ENCODE data around the gene SAXO1.
A peak's percentile ranks its signal among the peaks of the same experiment; 100 is the strongest.
"Not testable (repeated sequence)": the region's sequence is repeated elsewhere in the genome, so short reads cannot be mapped to it uniquely, and the experiment has no call there.

SAXO1 gene

DNA sequence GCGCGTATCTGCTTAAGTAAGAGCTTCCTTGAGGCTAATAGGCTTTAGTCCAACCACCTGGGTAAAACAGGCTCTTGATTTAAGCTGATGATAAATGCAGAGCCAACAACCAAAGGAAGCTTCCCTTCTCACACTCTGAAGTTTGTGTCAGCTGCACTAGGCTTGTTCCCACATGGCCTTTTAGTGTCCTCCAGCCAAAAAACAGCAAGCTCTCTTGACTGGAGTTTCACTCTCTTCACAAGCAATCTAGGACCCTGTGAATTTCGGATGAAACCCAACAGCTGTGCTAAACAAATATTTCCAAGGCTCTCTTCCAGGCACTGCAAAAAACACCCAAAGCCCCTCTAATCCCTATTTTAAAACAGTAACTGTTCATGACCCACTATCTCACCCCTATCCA, 63.9 kb downstream of the SAXO1 start:
- Mint-ChIP-seq H3K27me3 (peaks cover 4% of the 10 kb centered on the region), H3K9me3 (peaks cover 37% of the 10 kb centered on the region), H3K27ac (no peak overlapping the region), H3K4me1 (no peaks in the 10 kb centered on the region), H3K36me3 (ENCODE audit: low read depth) (peaks cover 2% of the 10 kb centered on the region), H3K4me3 (no peak overlapping the region)
- DNase-seq (no peak), ATAC-seq (no peak)

DNA sequence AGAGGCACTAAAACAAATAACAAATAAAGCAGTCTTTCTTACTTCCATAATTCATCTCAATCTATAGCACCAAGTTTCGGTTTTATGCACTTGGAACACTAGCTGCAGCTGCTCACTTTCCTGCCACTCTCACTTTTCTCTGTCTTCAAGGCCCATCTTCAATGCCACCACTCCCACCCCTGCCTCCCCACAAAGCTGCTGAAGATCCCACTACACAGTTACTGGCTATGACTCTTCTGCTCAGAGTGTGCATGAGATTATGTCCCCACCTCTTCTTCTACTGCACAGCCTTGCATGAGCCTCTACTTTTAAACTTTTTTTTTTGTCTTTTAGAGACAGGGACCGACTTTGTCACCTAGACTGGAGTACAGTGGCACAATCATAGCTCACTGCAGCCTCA, 77.4 kb downstream of the SAXO1 start:
- no peak for ATAC-seq
- Mint-ChIP-seq H3K4me1 (no peaks in the 10 kb centered on the region), H3K27me3 (peaks cover 3% of the 10 kb centered on the region), H3K4me3 (no peak overlapping the region), H3K9me3 (peaks cover 9% of the 10 kb centered on the region), H3K36me3 (ENCODE audit: low read depth) (no peaks in the 10 kb centered on the region), H3K27ac (no peak overlapping the region)
- no peak for DNase-seq

DNA sequence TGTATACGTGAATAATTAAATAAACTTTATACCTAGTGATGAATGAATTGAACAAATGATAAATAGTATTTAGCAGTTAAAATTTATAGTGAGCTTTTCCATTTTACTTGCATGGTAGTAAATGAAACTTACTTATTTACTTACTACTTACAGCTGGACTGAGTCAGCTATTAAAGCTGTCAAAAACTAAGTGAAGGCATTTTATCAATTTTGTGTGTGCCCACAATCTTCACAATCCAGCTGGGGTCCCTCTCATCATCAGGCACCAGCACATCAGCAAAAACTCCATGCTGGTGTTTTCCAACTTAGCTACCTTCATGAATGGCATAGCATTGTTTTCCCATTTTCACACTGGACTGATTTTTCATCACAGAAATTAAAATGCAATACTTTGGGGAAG, 81.1 kb downstream of the SAXO1 start:
- peaks cover 3% of the 10 kb centered on the region for H3K27me3 Mint-ChIP-seq
- DNase-seq (no peak), ATAC-seq (no peak)
- no peaks in the 10 kb centered on the region for H3K36me3 Mint-ChIP-seq (ENCODE audit: low read depth)
- H3K4me1 Mint-ChIP-seq, result no peaks in the 10 kb centered on the region
- H3K4me3 Mint-ChIP-seq, result no peak overlapping the region
- no peaks in the 10 kb centered on the region for H3K9me3 Mint-ChIP-seq
- no peak overlapping the region for H3K27ac Mint-ChIP-seq

DNA sequence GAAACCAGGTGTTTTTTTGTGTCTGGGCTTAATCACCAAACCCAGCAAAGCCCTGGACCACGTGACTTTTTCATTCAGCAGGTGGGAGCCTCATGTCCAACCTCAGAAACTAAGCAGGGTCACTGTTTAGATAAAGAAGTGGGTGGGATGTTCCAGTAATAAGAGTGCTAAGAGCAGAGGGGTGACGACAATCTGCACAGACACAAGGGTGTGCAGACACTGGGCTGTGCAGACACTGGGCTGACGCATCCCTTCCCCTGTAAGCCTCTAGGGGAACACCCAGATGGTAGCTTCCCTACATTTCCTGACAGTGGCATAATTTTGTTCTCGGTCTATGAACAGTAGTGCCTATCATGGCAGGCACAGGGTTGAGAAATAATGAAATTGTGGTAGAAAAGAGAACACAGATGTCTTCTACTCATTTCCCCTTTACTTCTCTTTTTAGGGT, 85.1 kb downstream of the SAXO1 start:
- H3K4me3 Mint-ChIP-seq, result no peak overlapping the region
- H3K4me1 Mint-ChIP-seq, result no peaks in the 10 kb centered on the region
- H3K36me3 Mint-ChIP-seq (ENCODE audit: low read depth), result no peaks in the 10 kb centered on the region
- H3K27me3 Mint-ChIP-seq, result no peaks in the 10 kb centered on the region
- H3K27ac Mint-ChIP-seq, result no peak overlapping the region
- H3K9me3 Mint-ChIP-seq, result no peaks in the 10 kb centered on the region
- ATAC-seq (peak; percentile 35), DNase-seq (no peak)

DNA sequence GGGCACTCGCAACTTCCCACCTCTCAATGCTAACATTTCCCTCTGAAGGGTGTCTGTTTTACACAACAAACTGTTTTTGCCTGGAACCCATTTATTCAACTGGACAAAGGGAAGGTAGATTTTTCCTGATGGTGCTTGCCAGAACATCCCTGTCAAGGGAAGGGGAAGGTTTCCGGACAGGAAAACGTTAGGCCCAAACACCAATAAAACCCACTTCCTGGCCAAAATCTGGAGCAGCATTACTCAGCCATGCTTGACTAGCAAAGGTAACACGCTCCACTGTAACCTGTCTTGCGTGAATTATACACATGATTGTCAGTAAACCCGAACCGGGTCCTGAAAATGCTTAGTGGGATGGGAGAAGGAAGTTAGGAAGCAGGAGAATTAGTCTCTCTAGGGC, 90.2 kb downstream of the SAXO1 start:
- H3K27me3 Mint-ChIP-seq, result no peaks in the 10 kb centered on the region
- DNase-seq (no peak), ATAC-seq (no peak)
- no peaks in the 10 kb centered on the region for H3K9me3 Mint-ChIP-seq
- H3K27ac Mint-ChIP-seq, result no peak overlapping the region
- H3K4me1 Mint-ChIP-seq, result no peaks in the 10 kb centered on the region
- no peak overlapping the region for H3K4me3 Mint-ChIP-seq
- no peaks in the 10 kb centered on the region for H3K36me3 Mint-ChIP-seq (ENCODE audit: low read depth)

DNA sequence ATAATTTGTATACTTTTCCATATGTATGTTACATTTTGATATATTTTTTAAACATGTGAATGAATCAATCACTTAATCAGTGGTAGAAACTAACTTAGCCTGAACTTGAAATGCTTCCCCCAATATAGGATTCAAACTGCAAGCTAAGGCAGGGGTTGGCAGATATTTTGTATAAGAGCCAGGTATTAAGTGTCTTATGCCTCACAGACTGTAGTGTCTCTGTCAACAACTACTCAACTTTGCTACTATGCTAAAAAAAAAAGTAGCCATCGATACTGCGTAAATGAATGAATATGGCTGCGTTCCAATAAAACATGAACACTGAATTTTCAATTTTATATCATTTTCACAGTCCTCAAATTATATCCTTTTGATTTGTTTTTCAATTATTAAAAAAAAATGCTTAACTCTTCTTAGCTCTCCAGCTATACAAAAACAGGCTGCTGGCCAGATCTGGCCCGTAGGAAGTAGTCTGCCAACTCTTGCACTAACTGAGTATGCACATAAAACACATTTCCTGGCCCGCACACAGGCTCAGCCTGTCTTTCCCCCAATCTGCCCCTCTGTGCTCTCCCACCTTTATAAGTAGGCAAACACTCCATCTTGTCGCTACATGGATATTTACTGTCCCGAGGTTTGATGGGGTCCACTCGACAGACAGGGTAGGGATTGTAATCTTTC, 91.8 kb downstream of the SAXO1 start:
- H3K27me3 Mint-ChIP-seq, result no peaks in the 10 kb centered on the region
- no peak for ATAC-seq

DNA sequence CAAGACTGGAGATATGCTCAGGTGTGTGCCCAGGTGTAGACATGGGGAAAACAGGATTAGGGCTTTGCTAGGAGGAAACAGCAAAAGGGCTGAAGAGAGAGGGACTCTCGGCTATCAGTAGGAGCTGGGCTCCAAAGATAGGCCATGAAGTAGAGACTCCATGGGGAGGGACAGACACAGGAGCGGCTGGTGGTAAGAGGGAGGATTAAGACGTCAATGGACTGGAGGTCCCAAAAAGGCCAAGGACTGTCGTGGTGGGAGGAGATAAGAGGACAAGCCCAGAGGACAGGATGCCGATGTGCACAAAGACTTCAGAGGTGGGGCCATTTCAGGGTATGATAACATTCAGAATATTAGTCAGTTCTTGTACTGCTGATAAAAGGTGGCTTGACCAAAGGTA, 93.1 kb downstream of the SAXO1 start:
- ATAC-seq (no peak), DNase-seq (no peak)
- Mint-ChIP-seq H3K9me3 (no peaks in the 10 kb centered on the region), H3K4me3 (no peak overlapping the region), H3K27ac (no peak overlapping the region), H3K27me3 (no peaks in the 10 kb centered on the region), H3K36me3 (ENCODE audit: low read depth) (no peaks in the 10 kb centered on the region), H3K4me1 (no peaks in the 10 kb centered on the region)

More for the DNA sequence above, 91.8 kb downstream of the SAXO1 start:
- H3K27ac Mint-ChIP-seq, result no peak overlapping the region
- no peak overlapping the region for H3K4me3 Mint-ChIP-seq
- H3K4me1 Mint-ChIP-seq, result no peaks in the 10 kb centered on the region
- no peak for DNase-seq
- H3K36me3 Mint-ChIP-seq (ENCODE audit: low read depth), result no peaks in the 10 kb centered on the region
- no peaks in the 10 kb centered on the region for H3K9me3 Mint-ChIP-seq

DNA sequence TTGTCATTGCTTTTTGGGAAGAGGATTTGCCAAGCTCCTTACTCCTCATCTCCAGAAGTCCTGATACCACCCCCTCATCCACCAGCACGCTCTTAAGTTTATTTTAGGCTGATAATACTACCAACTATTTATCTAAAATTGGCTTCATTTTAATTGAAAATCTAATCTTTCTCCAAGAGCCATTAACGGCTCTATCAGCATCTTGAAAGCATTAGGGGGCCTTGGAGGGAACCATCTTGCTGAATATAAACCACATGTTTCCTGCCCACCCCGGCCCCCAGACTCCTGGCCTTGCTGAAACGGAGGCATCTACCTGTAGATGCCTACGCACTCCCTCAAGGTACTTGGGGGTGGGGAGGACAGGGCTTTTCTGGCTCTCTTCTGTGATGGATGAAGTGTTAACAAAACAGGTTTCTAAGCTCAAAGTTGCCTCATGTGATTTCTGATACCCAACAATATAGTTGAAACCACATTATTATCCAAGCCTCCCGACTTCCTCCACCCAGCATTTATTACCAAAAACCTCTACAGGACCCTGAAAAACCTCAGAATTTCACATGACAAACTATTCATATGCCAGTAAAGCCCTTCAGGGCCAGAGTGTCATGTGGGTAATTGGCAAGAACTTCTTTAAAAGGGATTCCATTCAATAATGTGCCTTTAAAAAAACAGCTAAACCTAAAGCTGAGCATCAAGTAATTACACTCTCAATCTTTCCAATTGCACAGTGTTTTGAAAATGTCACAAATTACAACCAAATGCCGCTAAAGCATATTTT, 96.7 kb downstream of the SAXO1 start:
- H3K36me3 Mint-ChIP-seq (ENCODE audit: low read depth), result no peaks in the 10 kb centered on the region
- peaks cover 2% of the 10 kb centered on the region for H3K27me3 Mint-ChIP-seq
- H3K27ac Mint-ChIP-seq, result no peak overlapping the region
- ATAC-seq (no peak), DNase-seq (no peak)
- peaks cover 8% of the 10 kb centered on the region for H3K9me3 Mint-ChIP-seq
- H3K4me1 Mint-ChIP-seq, result no peaks in the 10 kb centered on the region
- no peak overlapping the region for H3K4me3 Mint-ChIP-seq

DNA sequence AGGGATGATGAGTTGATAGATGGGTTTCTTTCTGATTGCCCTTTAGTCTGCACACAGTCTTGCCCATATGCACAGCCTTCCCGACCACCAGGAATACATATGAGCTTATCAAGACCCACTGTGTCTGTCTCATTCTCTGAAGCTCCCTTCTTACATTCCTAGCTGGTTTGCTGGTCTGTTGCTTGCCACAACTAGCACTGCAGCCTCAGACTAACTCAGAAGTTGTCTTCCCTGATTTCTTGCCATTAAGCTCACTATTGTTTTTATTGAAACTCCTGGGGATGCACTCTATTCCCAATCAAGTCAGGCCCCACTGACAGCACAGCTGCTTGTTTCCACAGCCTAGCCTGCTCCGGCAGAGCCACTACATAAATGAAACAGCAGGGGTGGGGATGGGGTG, 97.5 kb downstream of the SAXO1 start:
- H3K27me3 Mint-ChIP-seq, result peaks cover 2% of the 10 kb centered on the region
- no peak overlapping the region for H3K4me3 Mint-ChIP-seq
- no peaks in the 10 kb centered on the region for H3K4me1 Mint-ChIP-seq
- no peak for ATAC-seq
- no peak overlapping the region for H3K27ac Mint-ChIP-seq
- no peaks in the 10 kb centered on the region for H3K36me3 Mint-ChIP-seq (ENCODE audit: low read depth)
- peaks cover 8% of the 10 kb centered on the region for H3K9me3 Mint-ChIP-seq
- no peak for DNase-seq

DNA sequence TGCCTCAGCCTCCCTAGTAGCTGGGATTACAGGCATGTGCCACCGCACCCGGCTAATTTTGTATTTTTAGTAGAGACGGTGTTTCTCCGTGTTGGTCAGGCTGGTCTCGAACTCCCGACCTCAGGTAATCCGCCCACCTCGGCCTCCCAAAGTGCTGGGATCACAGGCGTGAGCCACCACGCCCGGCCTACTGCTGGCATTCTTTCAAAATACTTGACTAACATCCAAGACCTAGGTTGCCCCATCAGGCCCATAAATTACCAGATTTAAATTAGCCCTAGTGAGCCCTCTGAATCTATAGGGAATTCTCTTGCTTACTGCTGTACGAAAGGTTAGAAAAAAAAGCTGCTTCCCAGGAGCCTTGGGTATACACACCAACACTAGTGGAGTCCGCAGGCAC, 102.4 kb downstream of the SAXO1 start:
- DNase-seq; H3K36me3 Mint-ChIP-seq (ENCODE audit: low read depth); H3K27me3 Mint-ChIP-seq; H3K4me1 Mint-ChIP-seq; H3K9me3 Mint-ChIP-seq; H3K27ac Mint-ChIP-seq; H3K4me3 Mint-ChIP-seq; ATAC-seq: not testable (repeated sequence)

DNA sequence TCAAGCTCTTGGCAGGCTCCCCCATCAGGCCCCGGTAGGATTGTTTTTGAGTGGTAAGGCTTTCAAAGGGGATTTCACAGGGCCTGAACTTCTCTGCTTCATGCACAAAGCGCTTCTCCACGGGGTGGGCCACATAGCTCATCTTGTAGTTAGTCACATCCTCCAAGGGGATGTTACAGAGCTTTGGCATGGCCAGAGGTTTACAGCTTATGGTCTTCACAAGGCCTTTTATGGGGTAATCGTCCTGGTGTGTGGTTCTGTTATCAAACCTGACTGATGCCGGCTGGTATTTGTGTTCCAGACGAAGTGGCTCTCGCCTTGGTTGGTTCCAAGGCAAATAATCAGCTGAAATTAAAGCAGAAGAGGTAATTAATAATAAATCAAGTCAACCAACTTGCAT, 104.3 kb downstream of the SAXO1 start:
- Mint-ChIP-seq H3K4me3 (no peak overlapping the region), H3K36me3 (ENCODE audit: low read depth) (no peaks in the 10 kb centered on the region), H3K9me3 (no peaks in the 10 kb centered on the region), H3K27me3 (no peaks in the 10 kb centered on the region), H3K4me1 (no peaks in the 10 kb centered on the region), H3K27ac (no peak overlapping the region)
- no peak for ATAC-seq
- DNase-seq, result no peak

DNA sequence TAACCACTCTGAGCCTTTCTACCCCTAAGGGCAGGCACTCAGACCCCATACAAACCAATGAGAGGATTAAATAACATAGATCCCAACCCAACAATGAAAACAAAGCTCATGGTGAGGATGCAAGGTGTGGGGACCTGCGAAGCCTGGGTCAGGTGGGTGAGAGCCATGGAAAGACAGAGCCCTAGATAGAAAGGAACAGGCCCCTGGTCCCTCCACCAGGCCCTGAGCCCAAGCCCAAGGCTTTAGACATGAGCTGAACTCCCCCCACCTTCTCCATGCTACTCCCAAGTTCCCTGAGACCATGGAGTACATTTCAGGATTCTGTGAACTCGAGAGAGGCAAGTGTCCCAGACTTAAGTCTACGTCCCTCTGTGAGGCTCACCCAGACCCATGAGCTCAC, 106.5 kb downstream of the SAXO1 start:
- H3K4me3 Mint-ChIP-seq, result no peak overlapping the region
- no peaks in the 10 kb centered on the region for H3K9me3 Mint-ChIP-seq
- no peaks in the 10 kb centered on the region for H3K27me3 Mint-ChIP-seq
- no peaks in the 10 kb centered on the region for H3K4me1 Mint-ChIP-seq
- DNase-seq (no peak), ATAC-seq (no peak)
- no peaks in the 10 kb centered on the region for H3K36me3 Mint-ChIP-seq (ENCODE audit: low read depth)
- no peak overlapping the region for H3K27ac Mint-ChIP-seq

DNA sequence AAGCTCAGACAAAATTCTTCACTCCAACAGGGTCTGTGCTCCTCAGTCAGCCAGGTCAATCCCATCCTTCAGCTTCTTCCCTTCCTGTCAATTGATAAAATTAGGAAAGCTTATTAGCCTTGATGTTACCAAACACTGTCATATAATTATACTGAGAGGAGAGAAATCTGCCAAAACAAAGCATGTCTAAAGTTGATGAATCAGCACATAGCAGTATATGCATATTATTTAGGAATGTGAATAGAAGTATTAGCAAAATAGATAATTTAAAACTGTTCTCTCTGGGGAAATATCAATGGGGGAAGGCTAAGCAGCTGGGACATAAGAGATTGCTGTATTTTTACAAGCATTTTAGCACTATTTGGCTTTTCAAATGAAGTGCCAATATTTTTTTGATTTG, 107.1 kb downstream of the SAXO1 start:
- Mint-ChIP-seq H3K4me3 (no peak overlapping the region), H3K36me3 (ENCODE audit: low read depth) (no peaks in the 10 kb centered on the region), H3K27ac (no peak overlapping the region), H3K27me3 (no peaks in the 10 kb centered on the region), H3K4me1 (no peaks in the 10 kb centered on the region), H3K9me3 (no peaks in the 10 kb centered on the region)
- ATAC-seq (no peak), DNase-seq (no peak)

DNA sequence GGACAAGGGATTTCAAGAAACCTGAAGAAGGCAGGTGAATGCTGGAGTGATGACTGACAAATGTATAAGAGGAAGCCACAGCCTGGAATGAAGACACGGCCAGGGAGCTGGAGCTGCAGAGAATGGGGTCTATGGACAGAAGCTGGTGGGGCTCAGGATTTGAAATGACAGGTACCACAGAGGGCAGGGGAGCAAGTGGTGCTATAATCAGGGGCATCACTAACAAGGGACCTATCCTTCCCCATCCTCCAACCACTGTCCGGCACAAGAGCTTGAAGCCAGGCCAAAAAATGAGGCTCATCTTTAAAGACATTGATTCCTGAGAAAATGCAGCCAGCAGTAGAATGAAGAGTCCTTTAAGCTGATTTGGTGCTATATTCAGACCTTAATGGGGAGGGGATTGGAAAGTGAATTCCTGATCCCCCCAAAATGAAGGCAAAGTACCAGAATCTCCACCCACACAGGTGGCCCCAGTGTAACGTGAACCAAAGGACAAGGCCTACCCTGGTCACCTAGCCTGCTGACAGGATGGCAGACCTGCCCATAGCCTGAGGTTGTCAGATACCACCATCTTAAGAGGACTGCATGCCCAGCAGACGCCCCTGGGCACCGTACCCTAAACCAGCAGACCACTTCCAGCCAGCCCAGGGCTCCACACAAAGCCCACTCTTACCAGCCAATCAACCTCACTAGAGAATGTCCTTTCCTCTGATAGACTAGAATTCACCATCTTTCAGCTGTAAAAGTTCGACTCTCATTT, 109.2 kb downstream of the SAXO1 start:
- no peaks in the 10 kb centered on the region for H3K4me1 Mint-ChIP-seq
- ATAC-seq (no peak), DNase-seq (no peak)
- H3K9me3 Mint-ChIP-seq, result no peaks in the 10 kb centered on the region
- no peak overlapping the region for H3K27ac Mint-ChIP-seq
- no peak overlapping the region for H3K4me3 Mint-ChIP-seq
- H3K27me3 Mint-ChIP-seq, result no peaks in the 10 kb centered on the region
- no peaks in the 10 kb centered on the region for H3K36me3 Mint-ChIP-seq (ENCODE audit: low read depth)

DNA sequence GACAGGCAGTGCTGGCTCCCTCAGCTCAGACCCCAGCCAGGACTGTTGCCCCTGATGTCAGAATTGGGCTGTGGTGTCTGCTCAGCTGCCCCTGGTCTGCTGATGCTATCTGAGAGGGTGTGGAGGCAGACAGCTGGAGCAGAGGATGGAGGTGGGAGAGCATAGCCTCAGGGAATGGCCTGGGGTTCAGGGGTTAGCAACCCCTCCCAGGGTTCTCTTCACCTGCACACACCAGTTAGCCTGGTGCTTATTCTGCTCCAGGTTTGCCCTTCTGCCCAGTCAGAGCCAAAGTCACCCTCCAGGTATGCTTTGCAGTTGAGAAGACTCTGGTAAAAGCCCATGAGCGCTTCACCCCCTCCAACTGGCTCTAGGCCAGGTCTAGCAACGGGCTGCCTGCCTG, 109.8 kb downstream of the SAXO1 start:
- no peak overlapping the region for H3K27ac Mint-ChIP-seq
- no peaks in the 10 kb centered on the region for H3K4me1 Mint-ChIP-seq
- H3K36me3 Mint-ChIP-seq (ENCODE audit: low read depth), result no peaks in the 10 kb centered on the region
- H3K27me3 Mint-ChIP-seq, result no peaks in the 10 kb centered on the region
- no peak overlapping the region for H3K4me3 Mint-ChIP-seq
- DNase-seq (no peak), ATAC-seq (no peak)
- no peaks in the 10 kb centered on the region for H3K9me3 Mint-ChIP-seq

Measured in activated naive CD8-positive, alpha-beta T cell treated with anti-CD3 and anti-CD28 coated beads, Interleukin-2, amount 50 U/mL, for 24 hours (primary cell).